Peyer's patch (tissue), 4 donors: ENCODE results near the gene ARID1A.

Source experiments
- POLR2A ChIP-seq, 2 donors: fragments of 450-650 bp; IDR thresholded peaks; one replicate each; pipeline ENCODE4 v1.5.1; 2017; ENCODE audit warnings: antibody characterized with exemption in 2 of 2, mild to moderate bottlenecking in 2 of 2, moderate library complexity in 2 of 2
- TF ChIP-seq, protein P1 (sequence below), 6 experiments: fragments of 450-650 bp in 4 of 6; fragments of 200-600 bp in 2 of 6; sonication (generic) in 1 of 6; IDR thresholded peaks; one replicate each; pipeline ENCODE4 v1.5.1; 2017 to 2019; ENCODE audit warnings: antibody characterized with exemption in 6 of 6, mild to moderate bottlenecking in 3 of 6, moderate library complexity in 1 of 6

DNA sequence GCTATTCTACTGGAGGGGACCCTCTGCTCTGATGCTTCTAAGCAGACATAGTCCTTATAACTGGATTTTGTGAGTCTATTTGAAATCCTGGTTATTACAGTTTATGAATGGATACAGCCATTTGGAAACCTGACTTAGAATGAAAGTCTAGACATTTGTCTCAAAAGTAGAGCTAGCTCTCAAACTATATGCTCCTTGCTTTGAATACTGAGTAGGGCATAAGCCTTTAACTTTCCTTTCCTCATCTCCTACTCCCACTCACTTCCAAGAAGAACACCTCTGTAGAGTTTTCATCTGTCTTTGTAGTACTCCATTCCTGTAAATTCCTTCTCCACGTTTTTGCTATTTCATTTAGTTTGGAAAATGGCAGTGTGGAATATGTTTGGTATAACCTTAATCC is 9.0 kb upstream of the ARID1A start:
- TF ChIP-seq, protein P1, sequence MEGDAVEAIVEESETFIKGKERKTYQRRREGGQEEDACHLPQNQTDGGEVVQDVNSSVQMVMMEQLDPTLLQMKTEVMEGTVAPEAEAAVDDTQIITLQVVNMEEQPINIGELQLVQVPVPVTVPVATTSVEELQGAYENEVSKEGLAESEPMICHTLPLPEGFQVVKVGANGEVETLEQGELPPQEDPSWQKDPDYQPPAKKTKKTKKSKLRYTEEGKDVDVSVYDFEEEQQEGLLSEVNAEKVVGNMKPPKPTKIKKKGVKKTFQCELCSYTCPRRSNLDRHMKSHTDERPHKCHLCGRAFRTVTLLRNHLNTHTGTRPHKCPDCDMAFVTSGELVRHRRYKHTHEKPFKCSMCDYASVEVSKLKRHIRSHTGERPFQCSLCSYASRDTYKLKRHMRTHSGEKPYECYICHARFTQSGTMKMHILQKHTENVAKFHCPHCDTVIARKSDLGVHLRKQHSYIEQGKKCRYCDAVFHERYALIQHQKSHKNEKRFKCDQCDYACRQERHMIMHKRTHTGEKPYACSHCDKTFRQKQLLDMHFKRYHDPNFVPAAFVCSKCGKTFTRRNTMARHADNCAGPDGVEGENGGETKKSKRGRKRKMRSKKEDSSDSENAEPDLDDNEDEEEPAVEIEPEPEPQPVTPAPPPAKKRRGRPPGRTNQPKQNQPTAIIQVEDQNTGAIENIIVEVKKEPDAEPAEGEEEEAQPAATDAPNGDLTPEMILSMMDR (IDR thresholded peaks at IDR 0.05) = no peak
- no peak for TF ChIP-seq POLR2A (IDR thresholded peaks at IDR 0.05)
